Activated naive CD8-positive, alpha-beta T cell treated with anti-CD3 and anti-CD28 coated beads, Interleukin-2, amount 10 ng/mL, durations not matched to agents 7 days and 5 days (primary cell): ENCODE results near the gene PPAN. TPM values are rescaled to one million over a fixed set of nuclear protein-coding genes. Genes with fewer than 3 reads are reported as not detected.

ENCODE experiments used
- ATAC-seq: fragments of 150-1000 bp; cut with Tn5 transposase; one replicate; pipeline ENCODE4 v1.10.0; 2021; ENCODE audit warnings: low read depth, moderate library complexity
- POLR2A ChIA-PET: fragments of 350-600 bp; sonication (Branson Sonifier 250); formaldehyde crosslinking; loops from one replicate; lab custom pipeline; 2021; ENCODE audit warnings: antibody characterized with exemption; lab: Charles Lee
- DNase-seq: peaks from one replicate; pipeline ENCODE4 v3.0.0; 2021
- H3K27ac Mint-ChIP-seq: one replicate; pipeline ENCODE4 v1.8.0; 2022; ENCODE audit warnings: mild to moderate bottlenecking, mixed read lengths
- H3K27me3 Mint-ChIP-seq: one replicate; pipeline ENCODE4 v1.8.0; 2022; ENCODE audit warnings: mild to moderate bottlenecking, moderate library complexity, mixed read lengths
- H3K36me3 Mint-ChIP-seq: one replicate; pipeline ENCODE4 v1.8.0; 2021; ENCODE audit warnings: mild to moderate bottlenecking, mixed read lengths
- H3K4me1 Mint-ChIP-seq: one replicate; pipeline ENCODE4 v1.8.0; 2021; ENCODE audit warnings: mixed read lengths
- H3K4me3 Mint-ChIP-seq: one replicate; pipeline ENCODE4 v1.8.0; 2022; ENCODE audit warnings: mild to moderate bottlenecking, moderate library complexity, mixed read lengths
- H3K9me3 Mint-ChIP-seq: one replicate; pipeline ENCODE4 v1.8.0; 2021; ENCODE audit warnings: mixed read lengths
- total RNA-seq, 2 experiments: library from RNA; stranded (reverse); gene quantifications; one replicate each; pipeline ENCODE4 v1.2.3, GENCODE V29; 2021

PPAN gene
- total RNA-seq, 2 experiments from 2014 or later, result 104 to 112 TPM

DNA sequence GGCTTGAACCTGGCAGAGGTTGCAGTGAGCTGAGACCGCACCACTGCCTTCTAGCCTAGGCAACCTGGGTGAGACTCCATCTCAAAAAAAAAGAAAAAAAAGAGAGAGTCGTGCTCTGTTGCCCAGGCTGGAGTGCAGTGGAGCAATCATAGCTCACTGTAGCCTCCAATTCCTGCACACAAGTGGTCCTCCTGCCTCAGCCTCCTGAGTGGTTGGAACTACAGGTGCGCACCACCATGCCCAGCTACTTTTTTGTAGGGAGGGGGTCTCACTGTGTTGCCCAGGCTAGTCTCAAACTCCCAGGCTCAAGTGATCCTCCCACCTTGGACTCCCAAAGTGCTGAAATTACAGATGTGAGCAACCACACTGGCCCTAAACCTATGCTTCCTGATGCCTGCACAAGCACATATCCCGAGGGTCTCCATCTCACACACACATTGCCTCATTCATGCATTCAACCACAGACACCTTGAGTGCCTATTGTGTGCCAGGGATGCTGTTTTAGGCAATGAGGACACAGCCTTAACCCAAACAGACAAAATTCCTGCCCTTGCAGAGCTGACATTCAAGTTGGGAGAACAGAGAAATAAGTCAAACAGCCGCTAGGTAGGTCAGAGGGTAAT, 5.9 kb upstream of the PPAN start:
- POLR2A ChIA-PET, result interaction anchor here (6.9 kb wide), 1 partner anchor 12 kb away, joined by 79 read pairs; the partner anchor contains the start of gene P2RY11
- Mint-ChIP-seq H3K27ac (peak overlapping the region; percentile 95), H3K36me3 (peaks cover 3% of the 10 kb centered on the region), H3K9me3 (peaks cover 2% of the 10 kb centered on the region), H3K4me1 (peaks cover 43% of the 10 kb centered on the region), H3K4me3 (peak overlapping the region; percentile 50), H3K27me3 (no peaks in the 10 kb centered on the region)
- ATAC-seq, result no peak
- DNase-seq, result no peak

DNA sequence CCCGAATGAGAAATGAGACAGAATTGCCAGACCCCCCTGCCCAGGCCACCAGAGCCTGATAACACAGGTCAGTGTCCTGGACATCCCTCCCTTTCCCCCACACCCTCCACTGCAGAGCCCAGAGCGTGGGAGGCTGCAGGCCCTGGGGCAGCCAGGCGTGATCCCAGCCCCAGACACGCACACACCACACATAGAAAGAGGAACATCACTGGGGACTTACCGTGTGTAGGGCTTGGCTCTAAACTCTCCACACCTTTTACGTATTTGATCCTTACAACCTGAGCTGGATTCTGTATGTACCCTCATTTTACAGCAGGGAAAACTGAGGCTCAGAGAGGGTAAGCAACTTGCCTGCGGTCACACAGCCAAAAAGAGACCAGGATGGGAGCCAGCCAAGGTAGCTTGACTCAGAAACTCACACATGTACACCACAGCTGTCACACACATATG, 3.4 kb upstream of the PPAN start:
- peaks cover 54% of the 10 kb centered on the region for H3K4me1 Mint-ChIP-seq
- H3K4me3 Mint-ChIP-seq, result peak overlapping the region; percentile 60
- ATAC-seq (no peak), DNase-seq (no peak)
- H3K27me3 Mint-ChIP-seq, result no peaks in the 10 kb centered on the region
- no peaks in the 10 kb centered on the region for H3K9me3 Mint-ChIP-seq
- peaks cover 12% of the 10 kb centered on the region for H3K36me3 Mint-ChIP-seq
- peak overlapping the region; percentile 95 for H3K27ac Mint-ChIP-seq
- POLR2A ChIA-PET, result interaction anchor here (0.6 to 5.7 kb wide), 4 partner anchors 12 to 197 kb away, joined by 3 to 79 read pairs (median 5); partner anchors contain the start of gene P2RY11

DNA sequence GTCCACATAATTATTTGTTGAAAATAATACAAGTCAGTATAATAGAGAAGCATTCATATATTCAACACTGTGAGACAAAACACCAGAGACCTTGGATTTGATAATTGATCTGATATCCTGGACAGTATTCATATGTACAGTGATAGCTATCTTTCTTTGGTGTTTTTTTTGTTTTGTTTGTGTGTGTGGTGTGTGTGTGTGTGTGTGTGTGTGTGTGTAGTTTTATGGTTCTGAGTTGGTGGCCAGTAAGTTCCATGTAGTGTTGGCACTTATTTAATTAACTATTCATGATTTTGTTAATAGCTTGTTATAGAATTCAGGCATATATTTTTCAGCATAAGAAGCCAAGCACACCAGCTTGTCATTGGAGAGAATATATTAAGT, 2.0 kb upstream of the PPAN start:
- Mint-ChIP-seq H3K36me3 (peaks cover 19% of the 10 kb centered on the region), H3K9me3 (no peaks in the 10 kb centered on the region), H3K27me3 (no peaks in the 10 kb centered on the region), H3K27ac (peak overlapping the region; percentile 100), H3K4me1 (peaks cover 51% of the 10 kb centered on the region), H3K4me3 (peak overlapping the region; percentile 20)
- no peak for DNase-seq
- no peak for ATAC-seq
- POLR2A ChIA-PET, result interaction anchor here (0.6 to 5.7 kb wide), 10 partner anchors 7 to 466 kb away, joined by 3 to 112 read pairs (median 6); partner anchors contain the start of genes DNMT1 and P2RY11

DNA sequence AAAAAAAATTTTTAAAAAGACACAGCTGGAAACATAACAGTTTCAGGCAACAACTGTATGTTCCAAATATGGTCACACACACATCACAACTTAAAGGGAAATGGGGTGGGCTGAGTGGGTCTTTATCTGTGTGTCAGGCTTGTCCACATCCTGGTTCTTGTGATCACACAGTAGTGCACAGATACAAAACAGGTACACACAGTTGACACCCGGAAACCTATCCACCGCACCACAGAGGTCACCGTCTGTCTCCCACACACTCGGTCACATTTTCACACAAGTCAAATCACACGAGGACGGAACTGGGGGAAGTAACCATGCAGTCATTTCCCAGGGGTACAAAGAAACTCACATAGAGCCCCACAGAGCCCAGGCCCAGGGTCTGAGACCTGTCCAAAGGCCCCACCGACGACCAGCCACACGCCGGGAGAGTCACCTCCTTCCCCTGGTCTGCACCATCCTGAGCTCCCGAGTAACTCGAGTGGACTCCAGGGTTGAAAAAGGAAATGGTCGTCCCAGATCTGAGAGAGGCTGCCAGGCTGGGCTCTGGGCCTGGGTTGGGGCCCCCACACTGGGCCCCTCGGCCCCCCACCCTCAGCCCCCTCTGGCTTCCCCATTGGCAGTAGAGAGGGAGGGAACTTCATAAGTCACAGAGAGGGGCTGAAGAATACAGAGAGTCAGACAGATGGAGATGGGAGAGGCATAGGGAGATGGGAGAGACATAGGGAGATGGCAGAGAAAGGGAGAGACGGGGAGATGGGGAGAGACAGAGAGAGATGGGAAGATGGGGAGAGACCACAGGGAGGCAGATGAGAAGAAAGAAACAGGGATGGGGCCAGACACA, 1.3 kb upstream of the PPAN start:
- DNase-seq, result peak; percentile 79
- Mint-ChIP-seq H3K4me1 (peaks cover 46% of the 10 kb centered on the region), H3K4me3 (peak overlapping the region; percentile 85), H3K36me3 (peaks cover 25% of the 10 kb centered on the region), H3K27ac (peak overlapping the region; percentile 100), H3K9me3 (no peaks in the 10 kb centered on the region), H3K27me3 (no peaks in the 10 kb centered on the region)
- peak; percentile 73 for ATAC-seq
- POLR2A ChIA-PET, result interaction anchor here (0.6 to 5.7 kb wide), 10 partner anchors 8 to 464 kb away, joined by 3 to 112 read pairs (median 6); partner anchors contain the start of genes DNMT1 and P2RY11

DNA sequence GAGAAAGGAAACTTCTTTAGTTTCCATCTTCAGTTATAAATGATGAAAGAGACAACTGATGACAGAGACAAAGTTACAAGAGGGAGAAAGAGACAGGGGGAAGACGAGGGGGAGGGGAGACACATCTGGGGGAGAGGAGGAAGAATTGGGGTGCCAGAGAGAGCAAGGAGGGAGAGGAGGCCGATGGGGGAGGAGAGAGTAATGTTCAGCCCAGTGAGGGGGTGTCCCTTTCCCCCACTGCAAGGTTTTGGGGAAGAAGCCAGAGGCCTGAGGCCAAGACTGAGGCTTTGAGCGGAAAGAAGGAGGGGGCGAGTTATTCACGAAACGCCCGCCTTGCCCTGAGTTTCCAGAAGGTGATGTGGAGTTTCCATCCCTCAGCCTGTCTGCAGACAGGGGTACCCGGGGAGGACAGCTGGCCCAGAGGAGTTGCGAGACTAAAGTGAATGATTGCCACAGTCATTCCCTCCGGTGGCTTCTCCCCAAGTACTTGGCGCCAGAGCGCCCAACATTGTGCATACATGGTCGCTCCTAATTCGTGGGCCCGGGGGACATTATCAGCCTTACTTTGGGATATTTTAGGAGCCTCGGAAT, 558 bp upstream of the PPAN start:
- H3K4me1 Mint-ChIP-seq, result peaks cover 48% of the 10 kb centered on the region

DNA sequence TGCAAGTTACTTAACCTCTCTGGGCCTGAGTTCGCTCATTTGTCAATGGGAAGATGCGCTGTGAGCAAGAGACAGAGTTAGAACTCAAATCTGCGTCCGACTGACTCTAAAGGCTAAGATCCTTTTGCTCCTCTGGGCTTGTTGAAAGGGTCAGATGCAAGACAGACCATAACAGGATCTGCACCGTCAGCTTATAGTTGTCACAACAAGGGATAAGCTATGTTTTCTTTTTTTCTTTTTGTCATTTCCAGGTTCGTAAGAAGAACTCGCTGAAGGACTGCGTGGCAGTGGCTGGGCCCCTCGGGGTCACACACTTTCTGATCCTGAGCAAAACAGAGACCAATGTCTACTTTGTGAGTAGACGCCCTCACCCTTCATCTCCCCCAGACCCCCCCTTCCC, 1.1 kb downstream of the PPAN start:
- no peaks in the 10 kb centered on the region for H3K9me3 Mint-ChIP-seq
- H3K27me3 Mint-ChIP-seq, result no peaks in the 10 kb centered on the region
- POLR2A ChIA-PET, result interaction anchor here (1.2 to 5.0 kb wide), 4 partner anchors 10 to 24 kb away, joined by 3 to 112 read pairs (median 8); partner anchors contain the start of gene EIF3G

More for the DNA sequence above, 558 bp upstream of the PPAN start:
- H3K4me3 Mint-ChIP-seq, result peak overlapping the region; percentile 85
- peak; percentile 19 for ATAC-seq
- H3K27ac Mint-ChIP-seq, result peak overlapping the region; percentile 100
- POLR2A ChIA-PET, result interaction anchor here (0.6 to 5.7 kb wide), 10 partner anchors 8 to 279 kb away, joined by 3 to 112 read pairs (median 5); partner anchors contain the start of genes DNMT1, EIF3G and P2RY11
- H3K27me3 Mint-ChIP-seq, result no peaks in the 10 kb centered on the region
- H3K9me3 Mint-ChIP-seq, result no peaks in the 10 kb centered on the region
- DNase-seq, result no peak
- H3K36me3 Mint-ChIP-seq, result peaks cover 29% of the 10 kb centered on the region

DNA sequence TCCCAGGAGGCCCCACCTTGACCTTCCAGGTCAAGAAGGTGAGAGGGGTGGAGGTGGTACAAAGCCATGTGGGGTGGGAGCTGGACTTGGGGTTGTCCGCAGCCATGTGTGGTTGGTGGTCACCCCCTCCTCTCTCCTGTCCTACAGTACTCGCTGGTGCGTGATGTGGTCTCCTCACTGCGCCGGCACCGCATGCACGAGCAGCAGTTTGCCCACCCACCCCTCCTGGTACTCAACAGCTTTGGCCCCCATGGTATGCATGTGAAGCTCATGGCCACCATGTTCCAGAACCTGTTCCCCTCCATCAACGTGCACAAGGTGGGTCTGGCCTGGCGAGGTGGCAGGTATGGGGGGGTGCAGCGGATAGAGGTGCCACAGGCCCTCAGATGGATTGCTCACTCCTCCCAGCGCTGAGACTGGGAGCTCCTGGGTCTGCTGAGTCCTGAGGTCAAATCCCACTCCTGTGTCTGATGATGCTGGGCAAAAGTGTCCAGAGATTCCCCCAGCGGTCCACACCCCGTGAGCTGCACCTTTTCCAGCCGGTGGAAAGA, 1.7 kb downstream of the PPAN start:
- Mint-ChIP-seq H3K36me3 (peaks cover 39% of the 10 kb centered on the region), H3K4me3 (peak overlapping the region; percentile 85), H3K9me3 (no peaks in the 10 kb centered on the region), H3K27ac (peak overlapping the region; percentile 100), H3K27me3 (no peaks in the 10 kb centered on the region), H3K4me1 (peaks cover 55% of the 10 kb centered on the region)
- POLR2A ChIA-PET, result interaction anchor here (0.7 to 5.0 kb wide), 3 partner anchors 9 to 11 kb away, joined by 4 to 112 read pairs (median 9); no protein-coding TSS in a partner anchor
- ATAC-seq, result no peak
- no peak for DNase-seq

More for the DNA sequence above, 1.1 kb downstream of the PPAN start:
- peaks cover 36% of the 10 kb centered on the region for H3K36me3 Mint-ChIP-seq
- peak overlapping the region; percentile 85 for H3K4me3 Mint-ChIP-seq
- ATAC-seq, result no peak
- H3K27ac Mint-ChIP-seq, result peak overlapping the region; percentile 100
- DNase-seq, result no peak
- H3K4me1 Mint-ChIP-seq, result peaks cover 55% of the 10 kb centered on the region

DNA sequence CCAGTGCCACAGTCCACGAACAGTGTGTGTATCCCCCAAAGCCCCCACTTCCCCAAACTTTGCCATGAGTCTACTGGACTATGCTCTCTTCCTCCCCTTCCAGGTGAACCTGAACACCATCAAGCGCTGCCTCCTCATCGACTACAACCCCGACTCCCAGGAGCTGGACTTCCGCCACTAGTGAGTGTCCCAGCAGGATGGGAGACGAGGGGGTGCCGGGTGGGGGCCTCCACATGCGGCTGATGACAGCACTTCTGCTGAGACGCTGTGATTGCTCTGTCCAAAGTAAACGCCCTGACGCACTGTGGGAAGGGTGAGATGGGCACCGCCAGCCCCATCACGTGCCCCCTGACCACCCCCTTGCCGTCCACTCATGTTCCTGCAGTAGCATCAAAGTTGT, 3.4 kb downstream of the PPAN start:
- peaks cover 39% of the 10 kb centered on the region for H3K36me3 Mint-ChIP-seq
- no peaks in the 10 kb centered on the region for H3K9me3 Mint-ChIP-seq
- ATAC-seq (no peak), DNase-seq (no peak)
- POLR2A ChIA-PET, result interaction anchor here (0.9 to 7.3 kb wide), 3 partner anchors 8 to 30 kb away, joined by 3 to 79 read pairs (median 9); no protein-coding TSS in a partner anchor
- no peaks in the 10 kb centered on the region for H3K27me3 Mint-ChIP-seq
- H3K4me1 Mint-ChIP-seq, result peaks cover 52% of the 10 kb centered on the region
- peak overlapping the region; percentile 44 for H3K4me3 Mint-ChIP-seq
- peak overlapping the region; percentile 70 for H3K27ac Mint-ChIP-seq

DNA sequence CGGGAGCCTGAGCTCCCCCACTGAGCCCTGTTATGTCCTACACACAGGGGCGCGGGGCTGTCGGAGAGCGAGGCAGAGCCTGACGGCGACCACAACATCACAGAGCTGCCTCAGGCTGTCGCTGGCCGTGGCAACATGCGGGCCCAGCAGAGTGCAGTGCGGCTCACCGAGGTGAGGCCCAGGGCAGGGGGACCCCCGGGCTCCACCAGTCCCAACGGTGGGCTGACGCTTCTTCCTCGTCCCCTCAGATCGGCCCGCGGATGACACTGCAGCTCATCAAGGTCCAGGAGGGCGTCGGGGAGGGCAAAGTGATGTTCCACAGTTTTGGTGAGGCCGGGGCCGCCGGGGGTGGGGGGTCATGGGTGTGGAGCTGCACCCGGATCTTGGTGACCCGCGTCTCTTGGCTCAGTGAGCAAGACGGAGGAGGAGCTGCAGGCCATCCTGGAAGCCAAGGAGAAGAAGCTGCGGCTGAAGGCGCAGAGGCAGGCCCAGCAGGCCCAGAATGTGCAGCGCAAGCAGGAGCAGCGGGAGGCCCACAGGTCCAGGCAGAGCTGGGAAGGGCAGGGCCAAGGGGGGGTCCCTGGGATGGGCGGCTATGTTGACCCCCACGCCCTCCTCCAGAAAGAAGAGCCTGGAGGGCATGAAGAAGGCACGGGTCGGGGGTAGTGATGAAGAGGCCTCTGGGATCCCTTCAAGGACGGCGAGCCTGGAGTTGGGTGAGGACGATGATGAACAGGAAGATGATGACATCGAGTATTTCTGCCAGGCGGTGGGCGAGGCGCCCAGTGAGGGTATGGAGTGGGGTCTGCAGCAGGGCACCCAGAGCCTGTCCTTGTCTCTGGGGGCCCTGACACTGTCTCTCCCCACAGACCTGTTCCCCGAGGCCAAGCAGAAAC, 4.2 kb downstream of the PPAN start:
- H3K27ac Mint-ChIP-seq, result peak overlapping the region; percentile 89
- peaks cover 38% of the 10 kb centered on the region for H3K36me3 Mint-ChIP-seq
- POLR2A ChIA-PET, result interaction anchor here (0.5 to 7.5 kb wide), 4 partner anchors 6 to 29 kb away, joined by 3 to 79 read pairs (median 42); partner anchors contain the start of genes ANGPTL6 and PPAN
- ATAC-seq (no peak), DNase-seq (no peak)
- H3K27me3 Mint-ChIP-seq, result no peaks in the 10 kb centered on the region
- H3K4me1 Mint-ChIP-seq, result peaks cover 45% of the 10 kb centered on the region
- H3K9me3 Mint-ChIP-seq, result no peaks in the 10 kb centered on the region
- H3K4me3 Mint-ChIP-seq, result peak overlapping the region; percentile 78

DNA sequence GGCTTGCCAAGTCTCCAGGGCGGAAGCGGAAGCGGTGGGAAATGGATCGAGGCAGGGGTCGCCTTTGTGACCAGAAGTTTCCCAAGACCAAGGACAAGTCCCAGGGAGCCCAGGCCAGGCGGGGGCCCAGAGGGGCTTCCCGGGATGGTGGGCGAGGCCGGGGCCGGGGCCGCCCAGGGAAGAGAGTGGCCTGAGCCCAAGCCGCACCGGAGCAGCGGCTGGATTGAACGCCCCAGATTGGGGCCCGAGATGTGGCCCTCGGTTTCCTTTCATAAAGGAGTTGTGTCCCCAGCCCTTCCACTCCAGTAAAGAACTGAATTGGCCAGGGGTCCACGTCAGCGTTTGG, 4.8 kb downstream of the PPAN start:
- DNase-seq (no peak), ATAC-seq (no peak)
- H3K9me3 Mint-ChIP-seq, result no peaks in the 10 kb centered on the region
- H3K4me3 Mint-ChIP-seq, result peak overlapping the region; percentile 88
- H3K4me1 Mint-ChIP-seq, result peaks cover 39% of the 10 kb centered on the region
- peak overlapping the region; percentile 93 for H3K27ac Mint-ChIP-seq
- POLR2A ChIA-PET, result interaction anchor here (0.5 to 7.5 kb wide), 7 partner anchors 7 to 610 kb away, joined by 4 to 79 read pairs (median 5); partner anchors contain the start of genes ANGPTL6, DNMT1 and PPAN
- H3K27me3 Mint-ChIP-seq, result no peaks in the 10 kb centered on the region
- peaks cover 38% of the 10 kb centered on the region for H3K36me3 Mint-ChIP-seq

DNA sequence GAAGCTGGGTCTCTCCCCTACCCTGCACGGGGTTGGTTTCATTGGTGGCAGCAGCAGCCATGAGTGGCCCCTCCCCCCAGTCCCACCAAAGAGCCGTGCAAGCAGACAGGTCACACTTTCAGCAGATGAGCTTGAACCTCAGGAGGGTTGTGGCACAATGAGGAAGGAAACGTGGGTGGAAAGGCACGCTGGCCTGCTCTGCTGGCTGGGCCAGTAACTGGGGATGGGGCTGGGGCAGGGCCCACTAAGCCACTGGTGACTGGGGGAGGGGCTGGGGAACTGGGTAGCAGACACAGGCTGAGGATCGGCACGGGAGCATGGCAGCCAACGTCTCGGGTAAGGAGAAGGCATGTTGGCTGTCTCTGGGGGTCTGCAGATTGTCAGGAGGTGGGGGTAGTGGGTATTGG, 5.2 kb downstream of the PPAN start, which contains the start of gene P2RY11:
Gene P2RY11 (plus strand): TSS at position 289 of the 407 bp plus-strand sequence. CDS start 29 bp downstream, at position 318.
- peak; percentile 38 for ATAC-seq

More for the DNA sequence above, 5.2 kb downstream of the PPAN start, which contains the start of gene P2RY11:
- POLR2A ChIA-PET, result interaction anchor here (0.6 to 7.5 kb wide), 7 partner anchors 7 to 611 kb away, joined by 3 to 79 read pairs (median 5); partner anchors contain the start of genes ANGPTL6, DNMT1 and PPAN
- Mint-ChIP-seq H3K4me3 (peak within 1 kb of the TSS; percentile 88), H3K4me1 (peaks cover 38% of the 10 kb centered on the region), H3K9me3 (no peaks in the 10 kb centered on the region), H3K36me3 (peaks cover 39% of the 10 kb centered on the region), H3K27me3 (no peaks in the 10 kb centered on the region), H3K27ac (peak within 1 kb of the TSS; percentile 93)
- peak; percentile 64 for DNase-seq
